ENCODE results near the gene FDX2. TPM values are rescaled to one million over a fixed set of nuclear protein-coding genes. Genes with fewer than 3 reads are reported as not detected.
"Not testable (repeated sequence)": the region's sequence is repeated elsewhere in the genome, so short reads cannot be mapped to it uniquely, and the experiment has no call there.

Gene FDX2
- total RNA-seq, 4 donors from 2014 or later = 8.0 to 20.7 (median 12.3) TPM

GRCh38 chr19:10283301-10284064 is 32.3 kb downstream of the FDX2 start:
- Histone ChIP-seq H3K9me3 (no peaks in the 10 kb centered on the region), H3K27ac (no peak overlapping the region), H3K27me3 (peaks cover 0 to 22% (median 0%) of the 10 kb centered on the region in 4 donors), H3K36me3 (peaks cover 0 to 45% (median 16%) of the 10 kb centered on the region in 3 donors), H3K4me1 (peaks cover 21 to 53% (median 26%) of the 10 kb centered on the region in 3 donors), H3K4me3 (no peak overlapping the region)
- TF ChIP-seq POLR2A (IDR thresholded peaks at IDR 0.05) = no peak
- TF ChIP-seq CTCF (IDR thresholded peaks at IDR 0.05) = no peak
- no peak for DNase-seq
- WGBS, 2 donors = 56 to 78% methylated on average over 6 to 8 of the region's 23 CpGs
- intact Hi-C loops (cut with DNase I) = no loop called here

- H3K27ac ChIP-seq; H3K27me3 ChIP-seq; H3K9me3 ChIP-seq; DNase-seq; H3K4me3 ChIP-seq; intact Hi-C loops (cut with DNase I): not testable (repeated sequence)
- 89 to 97% methylated on average over 5 of the region's 5 CpGs for WGBS, 2 donors
- Histone ChIP-seq H3K4me1 (peaks cover 13 to 39% (median 17%) of the 10 kb centered on the region in 3 donors), H3K36me3 (peaks cover 0 to 55% (median 16%) of the 10 kb centered on the region in 3 donors)
Observed at GRCh38 chr19:10282043-10282442, 33.8 kb downstream of the FDX2 start.

- no peak for DNase-seq
- no peak overlapping the region for H3K27ac ChIP-seq
- intact Hi-C loops (cut with DNase I) = no loop called here
- no peak for TF ChIP-seq POLR2A (IDR thresholded peaks at IDR 0.05)
- TF ChIP-seq CTCF (IDR thresholded peaks at IDR 0.05) = no peak
- peaks cover 0 to 22% (median 0%) of the 10 kb centered on the region in 3 donors for H3K4me1 ChIP-seq
- H3K4me3 ChIP-seq = no peak overlapping the region
- WGBS, 2 donors = 73 to 80% methylated on average over 4 to 5 of the region's 5 CpGs
- peaks cover 0 to 4% (median 0%) of the 10 kb centered on the region in 4 donors for H3K27me3 ChIP-seq
- H3K9me3 ChIP-seq = no peaks in the 10 kb centered on the region
- peaks cover 0 to 54% (median 15%) of the 10 kb centered on the region in 3 donors for H3K36me3 ChIP-seq
Observed at GRCh38 chr19:10279737-10280442, 35.9 kb downstream of the FDX2 start.

GRCh38 chr19:10278935-10279334 is 36.9 kb downstream of the FDX2 start:
- Histone ChIP-seq H3K4me3 (no peak overlapping the region), H3K36me3 (peaks cover 0 to 51% (median 7%) of the 10 kb centered on the region in 3 donors), H3K4me1 (peaks cover 0 to 26% (median 0%) of the 10 kb centered on the region in 3 donors), H3K9me3 (no peaks in the 10 kb centered on the region), H3K27me3 (no peaks in the 10 kb centered on the region), H3K27ac (no peak overlapping the region)
- WGBS, 2 donors = 92 to 100% methylated on average over 1 of the region's 1 CpG
- DNase-seq = no peak
- intact Hi-C loops (cut with DNase I) = no loop called here
- no peak for TF ChIP-seq POLR2A (IDR thresholded peaks at IDR 0.05)
- no peak for TF ChIP-seq CTCF (IDR thresholded peaks at IDR 0.05)

GRCh38 chr19:10277795-10278589 is 37.8 kb downstream of the FDX2 start:
- Histone ChIP-seq H3K27ac (no peak overlapping the region), H3K36me3 (peaks cover 0 to 42% (median 0%) of the 10 kb centered on the region in 3 donors)
- TF ChIP-seq POLR2A (IDR thresholded peaks at IDR 0.05) (no peak), CTCF (IDR thresholded peaks at IDR 0.05) (no peak)

More at GRCh38 chr19:10277795-10278589, 37.8 kb downstream of the FDX2 start:
- WGBS, 2 donors = 86 to 91% methylated on average over 7 to 8 of the region's 9 CpGs
- no peaks in the 10 kb centered on the region for H3K9me3 ChIP-seq
- intact Hi-C loops (cut with DNase I) = no loop called here
- DNase-seq = no peak
- H3K27me3 ChIP-seq = no peaks in the 10 kb centered on the region
- no peak overlapping the region for H3K4me3 ChIP-seq
- peaks cover 0 to 23% (median 0%) of the 10 kb centered on the region in 3 donors for H3K4me1 ChIP-seq
